Central memory CD4-positive, alpha-beta T cell (primary cell): ENCODE data around the gene OR2A25.
"Not testable (repeated sequence)": the region's sequence is repeated elsewhere in the genome, so short reads cannot be mapped to it uniquely, and the experiment has no call there.

ENCODE experiments used
- DNase-seq: peaks from one replicate; pipeline ENCODE4 v3.0.0; 2022
- total RNA-seq, 3 experiments: gene quantifications; one replicate each; lab custom pipeline; 2026; lab: John Stamatoyannopoulos, UW

The OR2A25 gene
- total RNA-seq = 0 reads per million in 3 experiments

- no peak for DNase-seq
Observed at GRCh38 chr7:144069511-144069910, at the start of gene OR2A25. Gene OR2A25 (plus strand): TSS chr7:144069811. CDS start chr7:144074220, 4,409 bp downstream.

GRCh38 chr7:144020340-144020739 is 49.3 kb upstream of the OR2A25 start:
- no peak for DNase-seq

- no peak for DNase-seq
Observed at GRCh38 chr7:144022169-144022568, 47.4 kb upstream of the OR2A25 start.

GRCh38 chr7:144023171-144023827 is 46.3 kb upstream of the OR2A25 start:
- DNase-seq = no peak

GRCh38 chr7:144024213-144024612 is 45.4 kb upstream of the OR2A25 start:
- no peak for DNase-seq

- DNase-seq = no peak
Observed at GRCh38 chr7:144026203-144026883, 43.3 kb upstream of the OR2A25 start.

GRCh38 chr7:144027070-144027469 is 42.5 kb upstream of the OR2A25 start:
- no peak for DNase-seq

GRCh38 chr7:144027974-144028373 is 41.6 kb upstream of the OR2A25 start:
- no peak for DNase-seq

- DNase-seq = no peak
Observed at GRCh38 chr7:144028547-144028946, 41.1 kb upstream of the OR2A25 start.

- no peak for DNase-seq
Observed at GRCh38 chr7:144032516-144032915, 37.1 kb upstream of the OR2A25 start.

- DNase-seq = no peak
Observed at GRCh38 chr7:144032985-144033709, 36.5 kb upstream of the OR2A25 start.

- no peak for DNase-seq
Observed at GRCh38 chr7:144035385-144035784, 34.2 kb upstream of the OR2A25 start.

- DNase-seq = no peak
Observed at GRCh38 chr7:144036302-144036885, 33.2 kb upstream of the OR2A25 start.

- no peak for DNase-seq
Observed at GRCh38 chr7:144037414-144038035, 32.1 kb upstream of the OR2A25 start.

- DNase-seq = no peak
Observed at GRCh38 chr7:144038887-144039286, 30.7 kb upstream of the OR2A25 start.

- DNase-seq = no peak
Observed at GRCh38 chr7:144048648-144049047, 21.0 kb upstream of the OR2A25 start, which contains the start of gene OR2A5. Gene OR2A5 (plus strand): TSS chr7:144048948. CDS start chr7:144050402, 1,454 bp downstream.

- DNase-seq = no peak
Observed at GRCh38 chr7:144049491-144049890, 20.1 kb upstream of the OR2A25 start.

- DNase-seq = no peak
Observed at GRCh38 chr7:144050093-144050492, 19.5 kb upstream of the OR2A25 start.

GRCh38 chr7:144050884-144051283 is 18.7 kb upstream of the OR2A25 start:
- not testable (repeated sequence) for DNase-seq

GRCh38 chr7:144057954-144058353 is 11.7 kb upstream of the OR2A25 start:
- no peak for DNase-seq

GRCh38 chr7:144063710-144064109 is 5.9 kb upstream of the OR2A25 start:
- DNase-seq = no peak

GRCh38 chr7:144069953-144070352 is 342 bp downstream of the OR2A25 start:
- DNase-seq = no peak

GRCh38 chr7:144074374-144074773 is 4.8 kb downstream of the OR2A25 start:
- no peak for DNase-seq
